GM18519 (cell line): ENCODE measurements around the gene SIPA1.

Experiments
- ATAC-seq: cut with Tn5 transposase; IDR thresholded peaks from one replicate; pipeline ENCODE4 v1.9.1; 2021; ENCODE audit warnings: mild to moderate bottlenecking, moderate library complexity; ENCODE audit not compliant: unreplicated experiment, low FRiP score

Gene SIPA1

DNA sequence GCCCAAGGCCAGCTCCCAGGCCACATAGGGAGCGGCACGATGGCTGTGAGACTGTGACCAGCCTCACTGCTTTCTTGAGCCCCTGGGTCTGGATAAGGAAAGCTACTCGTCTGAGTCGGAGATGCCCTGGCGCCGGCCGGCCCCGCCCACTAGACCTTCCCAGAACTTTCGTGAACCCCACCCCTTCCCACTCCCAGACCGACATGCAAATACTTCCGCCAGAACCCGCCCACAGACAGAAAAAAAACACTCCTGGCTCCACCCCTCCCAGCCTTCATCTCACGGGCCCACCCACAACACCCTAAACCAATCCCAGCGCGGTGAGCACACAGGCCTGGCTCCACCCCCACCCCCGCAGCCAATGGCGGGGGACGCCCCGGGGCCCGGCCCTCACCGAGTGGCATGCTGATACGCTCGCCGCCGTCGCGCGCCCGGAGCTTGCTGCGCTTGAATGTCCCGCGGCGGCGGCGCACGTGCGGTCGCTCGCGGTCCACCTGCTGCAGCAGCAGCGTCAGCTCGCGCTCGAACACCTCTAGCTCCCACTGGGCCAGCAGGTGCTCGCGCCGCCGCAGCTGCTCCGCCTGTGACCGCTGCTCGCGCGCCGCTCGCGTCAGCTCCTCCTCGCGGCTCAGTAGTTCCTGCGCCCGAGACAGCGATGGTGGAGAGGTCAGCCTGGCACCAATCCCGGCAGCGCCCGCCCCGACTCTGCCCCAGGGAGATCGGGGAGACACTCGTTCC lies 30.9 kb upstream of the SIPA1 start:
- ATAC-seq = no peak

DNA sequence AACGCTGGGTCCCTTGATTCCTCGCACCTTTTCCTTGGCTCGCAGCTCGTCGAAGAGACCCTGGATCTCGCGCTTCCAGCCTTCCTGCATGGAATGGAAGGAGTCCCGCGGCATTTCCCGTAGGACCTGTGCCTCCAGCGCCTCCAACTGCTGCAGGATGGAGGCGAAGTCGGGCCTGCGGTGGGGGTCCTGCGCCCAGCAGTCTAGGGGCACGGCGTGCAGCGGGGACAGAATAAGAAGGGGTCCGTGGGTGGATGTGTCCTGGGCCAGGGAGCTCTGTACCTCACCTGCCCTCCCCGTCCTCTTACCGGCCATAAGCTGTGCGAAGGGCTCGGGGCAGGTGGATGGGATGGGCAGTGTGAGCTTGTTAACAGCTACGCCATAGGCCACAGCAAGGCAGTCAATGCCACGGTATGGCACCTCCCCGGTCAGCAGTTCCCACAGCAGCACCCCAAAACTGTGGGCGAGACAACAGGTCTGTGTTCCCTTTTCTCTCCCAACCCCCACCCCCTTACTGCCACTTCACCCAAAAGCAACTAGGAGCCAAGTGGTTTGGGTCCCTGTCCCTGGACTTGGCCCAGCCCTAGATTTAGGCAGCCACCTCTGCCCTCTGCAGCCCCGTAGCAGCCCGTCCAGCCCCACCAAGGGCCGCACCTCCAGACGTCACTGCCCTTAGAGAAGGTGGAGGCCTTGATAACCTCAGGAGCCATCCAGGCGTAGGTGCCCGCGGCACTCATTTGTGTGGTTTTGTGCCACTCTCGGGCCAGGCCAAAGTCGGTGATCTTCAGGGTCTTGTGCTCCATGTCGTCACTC lies 30.1 kb upstream of the SIPA1 start:
- ATAC-seq = no peak

DNA sequence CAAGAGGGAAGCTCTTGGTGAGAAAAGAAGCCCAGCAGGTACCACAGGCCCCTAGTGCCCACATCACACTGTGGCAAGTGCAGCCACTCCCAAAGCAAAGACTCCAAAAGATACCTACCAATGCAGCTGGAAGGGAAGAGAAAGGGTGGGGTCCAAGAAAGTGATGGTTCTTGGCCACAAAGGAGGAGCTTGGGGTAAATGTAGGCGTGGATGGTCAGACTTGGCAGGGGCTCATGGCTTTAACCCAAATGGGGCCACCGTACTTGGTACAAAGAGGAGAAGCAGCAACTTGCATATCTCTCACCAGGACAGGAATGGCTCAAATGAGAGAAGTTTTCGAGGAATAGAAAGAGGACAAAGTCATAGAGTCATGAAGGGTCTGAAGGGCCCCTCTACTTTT lies 28.7 kb upstream of the SIPA1 start:
- ATAC-seq = no peak

DNA sequence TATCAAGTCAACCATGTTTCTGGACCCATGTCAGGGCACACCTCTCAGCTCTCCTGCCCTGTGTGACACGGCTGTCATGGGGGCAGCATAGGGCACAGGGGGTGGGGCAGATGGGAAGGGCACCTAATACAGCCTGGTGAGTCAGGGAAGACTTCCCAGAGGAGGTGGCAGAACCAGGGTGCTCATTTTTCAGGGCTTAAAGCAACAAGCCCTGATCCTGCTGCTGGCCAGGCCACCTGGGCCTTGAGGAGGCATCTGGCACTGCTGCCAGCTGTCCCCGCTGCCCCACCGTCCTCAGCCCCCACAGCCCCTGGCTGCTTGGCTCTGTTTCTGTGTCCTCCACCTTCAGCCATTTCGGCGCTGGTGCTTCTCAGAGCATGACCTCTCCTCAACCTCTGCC lies 28.2 kb upstream of the SIPA1 start:
- no peak for ATAC-seq

DNA sequence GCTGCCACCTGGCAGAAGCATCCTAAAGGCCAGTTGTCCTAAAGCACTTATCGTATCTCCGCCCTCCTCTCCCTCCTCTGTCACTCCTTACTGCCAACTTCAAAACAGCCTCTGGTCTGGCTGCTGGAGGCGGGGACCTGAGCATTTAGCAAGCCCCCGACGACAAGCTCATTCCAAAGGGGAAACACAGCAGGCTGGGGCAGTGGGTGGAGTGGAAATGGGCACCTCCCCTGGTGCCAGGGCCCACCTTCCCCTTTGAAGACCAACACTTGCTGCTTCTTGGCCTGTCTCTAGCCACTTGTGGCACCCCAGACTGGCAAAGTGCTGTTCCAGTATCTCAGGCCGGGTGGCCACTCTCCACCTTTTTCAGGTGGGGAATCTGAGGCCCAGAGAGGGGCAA lies 27.5 kb upstream of the SIPA1 start:
- ATAC-seq = no peak

DNA sequence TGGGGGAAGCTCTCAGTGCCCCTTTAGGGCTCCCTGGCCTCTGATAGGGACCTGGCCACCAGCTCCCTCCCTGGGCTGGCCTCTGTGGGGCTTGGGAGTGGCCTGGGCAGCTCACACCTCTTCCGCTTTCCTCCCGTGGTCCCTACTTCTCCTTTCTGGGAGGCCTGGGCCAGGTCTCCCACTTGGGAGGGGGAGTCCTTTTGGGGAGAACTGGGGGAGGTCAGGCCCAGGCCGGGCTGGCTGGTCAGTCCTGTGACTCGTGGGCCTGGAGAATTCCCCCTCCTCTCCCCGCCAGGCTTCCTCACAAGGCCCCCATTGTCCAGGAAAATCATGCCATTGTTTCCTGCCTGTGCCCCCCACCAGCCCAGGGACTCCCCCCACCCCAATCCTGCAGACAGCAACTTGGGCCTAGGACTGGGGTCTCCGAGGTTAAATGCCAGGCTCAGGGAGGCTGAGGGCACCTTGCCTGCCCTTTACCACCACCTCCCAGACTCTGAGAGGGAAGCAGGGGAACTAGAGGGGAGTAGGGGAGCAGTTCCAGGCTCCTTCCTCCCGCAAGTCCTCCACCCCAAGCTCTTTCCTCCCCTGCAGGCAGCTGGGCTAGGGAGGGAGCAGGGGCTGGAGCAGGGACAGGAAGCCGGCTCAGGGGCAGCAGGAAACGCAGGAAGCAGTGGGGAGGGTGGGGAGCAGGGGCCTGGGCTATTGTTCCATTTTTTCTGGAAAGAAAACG lies 26.7 kb upstream of the SIPA1 start:
- ATAC-seq = no peak

DNA sequence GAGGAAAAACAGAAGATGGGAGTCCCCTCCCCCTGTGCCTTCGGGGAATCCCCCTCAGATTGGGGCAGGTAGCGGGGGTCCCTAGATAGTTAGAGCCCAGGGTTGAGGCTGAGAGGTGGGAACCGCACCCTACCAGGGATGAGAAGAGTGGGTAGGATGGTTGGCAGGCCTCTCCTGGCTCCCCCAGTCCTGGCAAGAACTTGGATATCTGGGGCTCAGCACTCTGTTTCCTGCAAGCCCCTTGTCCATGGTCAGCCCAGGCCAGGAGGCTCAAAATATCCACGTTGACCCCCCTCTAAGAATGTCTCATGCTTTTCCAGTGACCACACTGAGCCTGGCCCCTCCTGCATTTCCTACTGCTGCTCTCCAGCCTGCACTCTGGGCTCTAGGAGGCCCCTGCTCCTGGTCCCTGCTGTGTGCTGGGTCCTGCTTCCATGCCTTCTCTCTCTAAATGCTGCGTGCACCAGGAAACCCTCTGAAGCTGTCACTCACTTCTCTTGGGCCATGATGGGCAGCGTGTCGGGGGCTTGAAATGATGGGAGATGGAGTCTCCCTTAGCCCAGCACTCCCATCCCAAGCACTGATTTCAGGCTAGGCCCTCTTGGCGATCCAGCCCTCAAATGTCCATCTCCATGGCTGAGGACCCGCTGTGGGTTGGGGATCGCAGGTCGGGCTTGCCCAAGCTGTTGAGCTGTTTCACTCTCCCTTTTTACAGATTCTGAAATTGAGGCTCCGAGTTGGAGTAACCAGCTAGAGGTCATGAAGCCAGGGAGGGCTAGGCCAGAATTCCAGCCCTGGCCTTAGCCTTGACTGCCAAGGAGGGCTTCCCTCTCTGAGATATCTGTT lies 25.9 kb upstream of the SIPA1 start:
- no peak for ATAC-seq

DNA sequence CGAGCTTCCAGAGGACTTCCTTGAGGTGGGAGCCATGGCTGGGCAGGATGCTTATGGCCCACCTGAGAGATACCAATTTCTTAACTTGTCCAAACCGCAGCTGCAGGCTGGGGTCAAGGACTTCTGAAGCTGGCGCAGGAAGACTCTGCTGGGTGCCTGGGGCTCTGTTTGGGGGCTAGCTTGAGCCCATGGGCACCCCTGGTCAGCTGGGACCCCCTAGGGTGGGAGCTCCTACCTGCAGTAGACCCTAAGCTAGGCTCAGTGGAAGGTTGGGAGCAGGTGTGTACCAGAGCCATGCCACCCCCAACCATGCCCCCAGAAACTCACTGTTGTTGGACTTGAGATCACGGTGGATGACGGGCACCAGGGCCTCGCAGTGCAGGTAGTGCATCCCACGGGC lies 25.2 kb upstream of the SIPA1 start:
- ATAC-seq = no peak

DNA sequence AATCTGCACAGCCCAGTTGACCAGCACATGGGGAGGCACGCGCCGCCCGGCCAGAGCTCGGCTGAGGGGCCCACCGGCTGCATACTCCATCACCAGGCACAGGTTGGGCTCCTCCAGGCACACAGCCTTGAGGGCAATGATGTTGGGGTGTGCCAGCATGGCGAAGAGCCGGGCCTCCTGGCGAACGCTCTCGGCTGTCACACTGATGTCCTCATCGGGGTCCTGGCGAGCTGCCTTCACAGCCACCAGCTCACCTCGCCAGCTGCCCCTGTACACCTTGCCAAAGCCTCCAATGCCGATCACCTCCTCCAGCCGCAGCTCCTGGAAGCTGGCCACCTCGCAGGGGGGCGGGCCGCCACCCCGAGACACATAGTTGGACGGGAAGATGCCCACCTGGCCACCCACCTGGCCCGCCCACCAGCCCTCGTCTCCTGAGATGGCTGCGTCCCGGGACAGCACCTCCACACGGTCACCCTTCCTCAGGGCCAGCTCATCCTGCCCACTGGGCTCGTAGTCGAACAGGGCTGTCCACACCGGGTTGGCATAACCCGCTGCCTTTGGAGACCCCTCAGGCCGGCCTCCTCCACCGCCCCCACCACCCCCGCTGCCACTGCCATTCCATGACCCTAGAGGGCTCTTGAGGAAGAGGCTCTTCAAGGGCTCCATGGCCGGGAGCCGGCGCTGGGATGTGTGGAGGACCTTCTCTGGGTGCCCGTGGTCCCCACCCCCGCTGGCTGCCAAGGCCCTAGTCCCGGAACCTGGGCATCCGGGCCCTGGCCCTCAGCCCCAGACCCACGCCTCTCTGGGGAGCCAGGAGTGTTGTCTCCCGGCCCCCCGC lies 24.6 kb upstream of the SIPA1 start:
- no peak for ATAC-seq

DNA sequence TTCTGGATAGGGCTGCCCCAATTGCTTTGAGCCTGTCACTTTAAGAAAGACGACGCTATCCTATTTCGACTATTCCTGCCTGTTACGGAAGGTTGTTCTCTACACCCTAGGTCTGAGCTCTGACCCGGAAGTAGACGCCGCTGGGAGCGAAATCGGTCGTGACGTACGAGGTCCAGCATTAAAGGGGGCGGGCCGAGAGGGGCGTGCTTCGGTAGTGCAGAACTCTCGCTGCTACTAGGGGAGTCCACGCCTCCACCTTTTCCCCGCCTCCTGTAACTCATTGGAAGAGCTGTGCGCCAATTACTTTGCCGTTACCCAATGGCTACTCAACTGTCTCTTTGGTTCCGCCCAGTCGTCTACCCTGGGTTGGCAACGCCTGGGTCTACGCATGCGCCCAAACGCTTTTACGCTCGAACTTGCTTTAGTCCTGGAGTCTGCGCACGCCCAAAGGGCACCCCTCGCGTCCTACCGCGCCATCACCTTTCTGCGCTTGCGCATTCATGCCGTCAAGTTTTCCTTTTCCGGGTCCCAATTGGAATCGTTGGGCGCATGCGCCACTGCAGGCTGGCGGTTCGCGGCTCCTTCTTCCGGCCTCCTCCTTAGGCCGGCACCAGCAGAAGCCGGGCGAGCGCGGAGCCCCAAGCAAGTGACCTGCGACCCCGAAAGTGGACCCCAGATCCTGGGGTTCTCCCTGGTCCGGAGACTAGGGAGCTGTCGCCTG lies 22.5 kb upstream of the SIPA1 start, which contains the start of gene PCNX3:
Gene PCNX3 (plus strand): TSS at position 548 of the 721 bp plus-strand sequence. CDS start 536 bp downstream, outside the sequence.
- ATAC-seq = peak; percentile 66

DNA sequence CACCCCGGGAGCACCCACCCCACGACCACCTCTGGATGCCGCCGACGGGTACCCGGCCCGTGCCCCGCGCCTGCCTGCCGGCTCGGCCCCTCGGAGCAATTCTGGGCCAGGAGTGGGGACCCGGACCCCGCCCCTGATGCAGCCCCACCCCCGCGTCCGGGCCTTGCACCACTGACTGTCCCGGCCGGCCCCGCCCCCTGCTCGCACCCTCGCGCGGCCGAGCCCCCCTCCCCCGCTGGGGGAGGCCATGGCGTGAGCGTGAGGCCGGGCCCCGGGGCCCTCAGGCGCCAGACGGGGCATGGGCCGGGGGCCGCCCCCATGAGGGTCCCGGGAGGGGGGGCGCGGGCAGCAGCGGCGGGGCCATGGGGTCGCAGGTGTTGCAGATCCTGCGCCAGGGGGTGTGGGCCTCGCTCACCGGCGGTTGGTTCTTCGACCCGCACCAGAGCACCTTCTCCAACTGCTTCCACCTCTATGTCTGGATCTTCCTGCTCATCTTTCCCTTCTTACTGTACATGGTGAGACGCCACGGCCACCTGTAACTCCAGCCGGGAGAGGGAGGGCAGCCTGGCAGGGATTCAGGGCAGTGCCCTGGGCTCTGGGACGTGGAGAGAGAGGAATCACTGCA lies 21.8 kb upstream of the SIPA1 start:
- ATAC-seq = no peak

DNA sequence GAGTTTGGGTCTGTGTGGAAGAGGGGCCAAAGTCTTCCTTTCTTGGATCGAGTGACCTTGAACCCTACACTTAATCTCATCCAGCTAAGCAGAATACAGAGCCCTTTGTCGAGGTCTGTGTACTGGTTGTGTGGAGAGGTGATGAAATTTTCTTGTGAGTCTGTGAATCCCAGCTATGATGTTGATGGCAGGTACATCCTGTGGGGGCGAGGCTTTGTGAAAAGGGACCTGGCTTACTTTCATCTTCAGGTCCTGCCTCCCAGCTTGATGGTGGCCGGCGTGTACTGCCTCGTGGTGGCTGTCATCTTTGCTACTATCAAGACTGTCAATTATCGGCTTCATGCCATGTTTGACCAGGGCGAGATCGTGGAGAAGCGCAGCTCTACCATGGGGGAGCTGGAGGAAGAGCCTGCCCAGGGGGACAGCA lies 21.3 kb upstream of the SIPA1 start:
- no peak for ATAC-seq

DNA sequence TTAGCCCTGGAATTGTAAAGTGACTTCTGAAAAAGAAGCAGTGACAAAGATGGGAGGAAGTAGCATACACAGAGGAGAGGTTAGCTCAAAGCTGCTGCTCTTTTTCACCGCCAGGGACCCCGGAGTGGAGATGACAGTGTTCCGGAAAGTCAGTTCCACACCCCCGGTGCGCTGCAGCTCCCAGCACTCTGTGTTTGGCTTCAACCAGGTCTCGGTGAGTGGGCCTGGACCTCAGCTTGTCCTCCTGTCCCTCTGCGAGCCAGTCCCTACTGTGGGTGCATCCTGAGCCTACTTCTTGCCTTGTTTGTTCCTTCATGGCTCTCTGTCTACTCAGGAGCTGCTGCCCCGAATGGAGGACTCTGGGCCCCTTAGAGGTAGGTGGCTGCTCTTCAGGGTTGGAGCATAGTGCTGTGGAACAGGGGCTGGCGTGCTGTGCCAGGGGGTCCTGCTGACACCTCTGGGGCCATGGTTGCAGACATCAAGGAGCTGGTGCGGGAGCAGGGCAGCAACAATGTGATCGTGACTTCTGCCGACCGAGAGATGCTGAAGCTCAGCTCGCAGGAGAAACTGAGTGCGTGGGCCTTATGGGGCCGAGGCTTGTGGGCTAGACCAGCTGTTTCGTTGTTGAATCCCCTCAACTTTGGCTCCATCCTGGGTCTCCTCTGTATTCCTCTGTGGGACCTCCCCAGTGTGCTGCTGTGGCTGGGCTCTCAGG lies 20.6 kb upstream of the SIPA1 start:
- no peak for ATAC-seq

DNA sequence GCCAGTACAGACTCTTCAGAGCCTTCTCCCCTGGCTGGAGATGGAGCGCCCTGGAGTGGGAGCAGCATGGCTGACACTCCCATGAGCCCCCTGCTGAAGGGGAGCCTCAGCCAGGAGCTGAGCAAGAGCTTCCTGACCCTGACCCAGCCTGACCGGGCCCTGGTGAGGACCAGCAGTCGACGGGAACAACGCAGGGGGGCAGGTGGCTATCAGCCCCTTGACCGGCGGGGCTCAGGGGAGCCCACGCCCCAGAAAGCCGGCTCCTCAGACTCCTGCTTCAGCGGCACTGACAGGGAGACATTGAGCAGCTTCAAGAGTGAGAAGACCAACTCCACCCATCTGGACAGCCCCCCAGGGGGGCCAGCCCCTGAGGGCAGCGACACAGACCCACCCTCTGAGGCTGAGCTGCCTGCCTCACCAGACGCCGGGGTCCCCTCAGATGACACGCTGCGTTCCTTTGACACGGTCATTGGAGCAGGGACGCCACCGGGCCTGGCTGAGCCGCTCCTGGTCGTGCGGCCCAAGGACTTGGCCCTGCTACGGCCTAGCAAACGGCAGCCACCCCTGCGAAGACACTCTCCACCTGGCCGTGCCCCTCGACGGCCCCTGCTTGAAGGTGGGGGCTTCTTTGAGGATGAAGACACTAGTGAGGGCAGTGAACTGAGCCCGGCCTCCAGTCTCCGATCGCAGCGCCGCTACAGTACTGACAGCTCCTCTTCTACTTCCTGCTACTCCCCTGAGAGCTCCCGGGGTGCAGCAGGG lies 19.7 kb upstream of the SIPA1 start:
- no peak for ATAC-seq

DNA sequence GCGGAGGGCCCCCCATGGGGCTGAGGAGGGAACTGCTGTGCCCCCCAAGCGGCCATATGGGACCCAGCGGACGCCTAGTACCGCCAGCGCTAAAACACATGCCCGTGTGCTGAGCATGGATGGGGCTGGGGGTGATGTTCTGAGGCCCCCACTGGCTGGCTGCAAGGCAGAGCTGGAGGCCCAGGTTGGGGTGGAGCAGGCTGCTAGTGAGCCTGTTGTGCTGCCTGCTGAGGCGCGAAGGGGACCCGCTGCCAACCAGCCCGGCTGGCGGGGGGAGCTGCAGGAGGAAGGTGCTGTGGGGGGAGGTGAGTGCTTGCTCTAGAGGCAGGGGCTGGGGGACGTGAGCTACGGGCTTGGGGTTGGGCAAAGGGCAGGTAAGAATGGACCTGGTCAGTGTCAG lies 19.1 kb upstream of the SIPA1 start:
- no peak for ATAC-seq

DNA sequence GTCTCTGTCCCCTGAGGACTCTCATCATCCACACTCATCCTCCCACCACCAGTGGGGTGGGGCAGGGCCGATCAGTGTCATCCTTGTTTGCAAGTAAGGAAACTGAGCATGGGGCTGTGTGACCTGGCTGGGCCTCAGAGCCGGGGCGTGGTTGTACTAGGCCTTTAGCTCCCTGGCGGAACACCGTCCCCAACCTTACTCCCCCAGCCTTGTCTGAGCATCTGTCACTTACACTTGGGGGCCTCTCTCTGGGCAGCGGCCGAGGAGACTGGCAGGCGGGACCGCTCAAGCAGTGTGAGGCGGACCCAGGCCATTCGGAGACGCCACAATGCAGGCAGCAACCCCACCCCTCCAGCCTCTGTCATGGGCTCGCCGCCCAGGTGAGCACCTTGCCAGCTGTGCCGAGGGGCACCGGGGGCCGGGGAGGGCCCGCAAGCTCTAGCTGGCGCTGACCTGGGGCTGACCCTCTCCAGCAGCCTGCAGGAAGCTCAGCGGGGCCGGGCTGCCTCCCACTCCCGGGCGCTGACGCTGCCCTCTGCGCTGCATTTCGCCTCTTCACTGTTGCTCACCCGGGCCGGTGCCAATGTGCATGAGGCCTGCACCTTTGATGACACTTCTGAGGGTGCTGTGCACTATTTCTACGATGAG lies 18.5 kb upstream of the SIPA1 start:
- no peak for ATAC-seq

DNA sequence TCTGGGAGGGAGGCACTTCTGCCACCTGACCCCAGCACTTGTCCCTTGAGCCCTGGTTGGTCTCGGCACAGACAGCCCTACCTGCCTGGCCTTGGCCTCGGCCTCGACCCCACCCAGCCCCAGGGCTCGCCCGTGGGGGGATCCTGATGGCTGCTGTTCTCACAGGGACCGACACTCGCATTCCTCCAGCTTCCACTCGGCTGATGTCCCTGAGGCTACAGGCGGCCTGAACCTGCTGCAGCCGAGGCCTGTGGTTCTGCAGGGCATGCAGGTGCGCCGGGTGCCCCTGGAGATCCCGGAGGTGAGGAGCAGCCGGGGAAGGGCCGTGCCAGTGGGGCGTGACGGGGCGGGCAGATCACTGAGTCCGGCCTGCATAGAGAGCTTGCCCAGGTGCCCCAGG lies 17.2 kb upstream of the SIPA1 start:
- no peak for ATAC-seq
